Activated CD8-positive, alpha-beta T cell treated with anti-CD3 and anti-CD28 coated beads for 36 hours (primary cell): ENCODE measurements around the gene DLAT. TPM values are rescaled to one million over a fixed set of nuclear protein-coding genes. Genes with fewer than 3 reads are reported as not detected.
"Not testable (repeated sequence)": the region's sequence is repeated elsewhere in the genome, so short reads cannot be mapped to it uniquely, and the experiment has no call there.

ENCODE experiments used
- ATAC-seq: fragments of 200-7000 bp; cut with Tn5 transposase; one replicate; pipeline ENCODE4 v1.10.0; 2021; ENCODE audit warnings: mild to moderate bottlenecking, moderate library complexity
- CTCF ChIA-PET: fragments of 350-600 bp; sonication (Branson Sonifier 250); formaldehyde crosslinking; loops from one replicate; lab custom pipeline; 2021; ENCODE audit warnings: antibody characterized with exemption; lab: Charles Lee
- POLR2A ChIA-PET: fragments of 350-600 bp; sonication (Branson Sonifier 250); formaldehyde crosslinking; loops from one replicate; lab custom pipeline; 2021; ENCODE audit warnings: antibody characterized with exemption; lab: Charles Lee
- DNase-seq: peaks from one replicate; pipeline ENCODE4 v3.0.0-alpha.2; 2020
- H3K27ac Mint-ChIP-seq: one replicate; pipeline ENCODE4 v1.8.0; 2021; ENCODE audit warnings: mild to moderate bottlenecking, mixed read lengths
- H3K27me3 Mint-ChIP-seq: one replicate; pipeline ENCODE4 v1.8.0; 2021; ENCODE audit warnings: mixed read lengths
- H3K36me3 Mint-ChIP-seq: one replicate; pipeline ENCODE4 v1.8.0; 2021; ENCODE audit warnings: low read depth, mixed read lengths
- H3K4me1 Mint-ChIP-seq: one replicate; pipeline ENCODE4 v1.8.0; 2021; ENCODE audit warnings: low read depth, mixed read lengths
- H3K4me3 Mint-ChIP-seq: one replicate; pipeline ENCODE4 v1.8.0; 2021; ENCODE audit warnings: mild to moderate bottlenecking, moderate library complexity, mixed read lengths
- H3K9me3 Mint-ChIP-seq: one replicate; pipeline ENCODE4 v1.8.0; 2021; ENCODE audit warnings: mixed read lengths
- intact Hi-C: fragments of 100-400 bp; cut with micrococcal nuclease; formaldehyde crosslinking; loops from one replicate; pipeline ENCODE4 v1.10.0; 2022
- total RNA-seq, 2 experiments: library from RNA; stranded (reverse); gene quantifications; one replicate each; pipeline ENCODE4 v1.2.3, GENCODE V29; 2021
- TF ChIP-seq, protein P1 (sequence below): fragments of 200-600 bp; IDR thresholded peaks from one replicate; pipeline ENCODE4 v1.8.0; 2022; ENCODE audit warnings: antibody characterized with exemption, mild to moderate bottlenecking

Gene DLAT
- total RNA-seq, 2 experiments from 2014 or later: 50.3 to 51.4 TPM

GRCh38 chr11:112082729-112083128 is 57.5 kb downstream of the DLAT start:
- Mint-ChIP-seq H3K36me3 (peaks cover 63% of the 10 kb centered on the region), H3K4me3 (no peak overlapping the region), H3K27me3 (no peaks in the 10 kb centered on the region), H3K27ac (peak overlapping the region; percentile 75), H3K9me3 (no peaks in the 10 kb centered on the region), H3K4me1 (peaks cover 38% of the 10 kb centered on the region)
- intact Hi-C loops: loop anchor here (10.0 kb wide), 1 partner anchor 208 kb away; the partner anchor contains the start of genes ALG9, CFAP68 and FDXACB1
- ChIA-PET POLR2A (interaction anchor here (0.7 to 2.3 kb wide), 2 partner anchors 9 to 200 kb away, joined by 3 to 21 read pairs; partner anchors contain the start of genes NKAPD1 and PIH1D2), CTCF (interaction anchor here (1.2 to 1.4 kb wide), 2 partner anchors 101 to 151 kb away, joined by 3 to 4 read pairs; no protein-coding TSS in a partner anchor)
- DNase-seq: peak; percentile 38
- TF ChIP-seq, protein P1, sequence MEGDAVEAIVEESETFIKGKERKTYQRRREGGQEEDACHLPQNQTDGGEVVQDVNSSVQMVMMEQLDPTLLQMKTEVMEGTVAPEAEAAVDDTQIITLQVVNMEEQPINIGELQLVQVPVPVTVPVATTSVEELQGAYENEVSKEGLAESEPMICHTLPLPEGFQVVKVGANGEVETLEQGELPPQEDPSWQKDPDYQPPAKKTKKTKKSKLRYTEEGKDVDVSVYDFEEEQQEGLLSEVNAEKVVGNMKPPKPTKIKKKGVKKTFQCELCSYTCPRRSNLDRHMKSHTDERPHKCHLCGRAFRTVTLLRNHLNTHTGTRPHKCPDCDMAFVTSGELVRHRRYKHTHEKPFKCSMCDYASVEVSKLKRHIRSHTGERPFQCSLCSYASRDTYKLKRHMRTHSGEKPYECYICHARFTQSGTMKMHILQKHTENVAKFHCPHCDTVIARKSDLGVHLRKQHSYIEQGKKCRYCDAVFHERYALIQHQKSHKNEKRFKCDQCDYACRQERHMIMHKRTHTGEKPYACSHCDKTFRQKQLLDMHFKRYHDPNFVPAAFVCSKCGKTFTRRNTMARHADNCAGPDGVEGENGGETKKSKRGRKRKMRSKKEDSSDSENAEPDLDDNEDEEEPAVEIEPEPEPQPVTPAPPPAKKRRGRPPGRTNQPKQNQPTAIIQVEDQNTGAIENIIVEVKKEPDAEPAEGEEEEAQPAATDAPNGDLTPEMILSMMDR: no peak
- ATAC-seq: peak; percentile 17

GRCh38 chr11:112085822-112086421 is 60.7 kb downstream of the DLAT start:
- intact Hi-C loops: loop anchor here (10.0 kb wide), 1 partner anchor 211 kb away; the partner anchor contains the start of genes ALG9, CFAP68 and FDXACB1
- Mint-ChIP-seq H3K4me3 (peak overlapping the region; percentile 93), H3K27me3 (no peaks in the 10 kb centered on the region), H3K9me3 (no peaks in the 10 kb centered on the region), H3K27ac (peak overlapping the region; percentile 94), H3K4me1 (peaks cover 57% of the 10 kb centered on the region), H3K36me3 (peaks cover 69% of the 10 kb centered on the region)
- ATAC-seq: peak; percentile 56
- ChIA-PET POLR2A (interaction anchor here (0.6 to 1.3 kb wide), 5 partner anchors 10 to 150 kb away, joined by 3 to 5 read pairs (median 3); no protein-coding TSS in a partner anchor), CTCF (interaction anchor here (0.9 to 1.5 kb wide), 4 partner anchors 8 to 195 kb away, joined by 3 to 5 read pairs (median 3); no protein-coding TSS in a partner anchor)
- TF ChIP-seq, protein P1: no peak
- DNase-seq: peak; percentile 66

GRCh38 chr11:112086422-112087191 is 61.4 kb downstream of the DLAT start, which contains the start of the genes SDHD and TIMM8B:
Gene SDHD (plus strand): TSS chr11:112086873. CDS start chr11:112086908, 35 bp downstream.
Gene TIMM8B (minus strand): TSS chr11:112086756. CDS start chr11:112086723, 33 bp downstream.
- TF ChIP-seq, protein P1: no peak
- peak within 1 kb of the TSS; percentile 93 for H3K4me3 Mint-ChIP-seq
- peak within 1 kb of the TSS; percentile 94 for H3K27ac Mint-ChIP-seq
- POLR2A ChIA-PET: interaction anchor here (0.6 to 1.7 kb wide), 6 partner anchors 9 to 151 kb away, joined by 3 to 5 read pairs (median 4); no protein-coding TSS in a partner anchor
- DNase-seq (peak; percentile 94), ATAC-seq (peak; percentile 87)
- intact Hi-C loops: loop anchor here (10.0 kb wide), 1 partner anchor 212 kb away; the partner anchor contains the start of genes ALG9, CFAP68 and FDXACB1
- no peaks in the 10 kb centered on the region for H3K27me3 Mint-ChIP-seq
- H3K36me3 Mint-ChIP-seq: peaks cover 74% of the 10 kb centered on the region
- no peaks in the 10 kb centered on the region for H3K9me3 Mint-ChIP-seq
- peaks cover 60% of the 10 kb centered on the region for H3K4me1 Mint-ChIP-seq
- CTCF ChIA-PET: interaction anchor here (0.7 to 1.5 kb wide), 6 partner anchors 8 to 159 kb away, joined by 3 to 5 read pairs (median 3); no protein-coding TSS in a partner anchor

GRCh38 chr11:112087212-112087611 is 62.0 kb downstream of the DLAT start:
- Mint-ChIP-seq H3K27ac (peak overlapping the region; percentile 94), H3K9me3 (no peaks in the 10 kb centered on the region), H3K4me1 (peaks cover 58% of the 10 kb centered on the region), H3K4me3 (peak overlapping the region; percentile 93), H3K36me3 (peaks cover 75% of the 10 kb centered on the region), H3K27me3 (no peaks in the 10 kb centered on the region)
- CTCF ChIA-PET: interaction anchor here (0.7 to 1.5 kb wide), 7 partner anchors 9 to 160 kb away, joined by 3 to 5 read pairs (median 3); no protein-coding TSS in a partner anchor
- ATAC-seq: no peak
- peak; percentile 3 for DNase-seq
- TF ChIP-seq, protein P1: no peak
- POLR2A ChIA-PET: interaction anchor here (1.0 to 1.7 kb wide), 4 partner anchors 9 to 156 kb away, joined by 3 to 5 read pairs (median 4); no protein-coding TSS in a partner anchor
- intact Hi-C loops: loop anchor here (10.0 kb wide), 1 partner anchor 212 kb away; the partner anchor contains the start of genes ALG9, CFAP68 and FDXACB1

GRCh38 chr11:112095302-112095701 is 70.1 kb downstream of the DLAT start:
- DNase-seq, intact Hi-C loops, H3K4me3 Mint-ChIP-seq, H3K27me3 Mint-ChIP-seq, H3K4me1 Mint-ChIP-seq, H3K27ac Mint-ChIP-seq, CTCF ChIA-PET, ATAC-seq, H3K9me3 Mint-ChIP-seq: not testable (repeated sequence)
- POLR2A ChIA-PET: interaction anchor here (1.2 kb wide), 1 partner anchor 9 kb away, joined by 3 read pairs; the partner anchor contains the start of genes SDHD and TIMM8B
- peaks cover 35% of the 10 kb centered on the region for H3K36me3 Mint-ChIP-seq
